GM18519 (cell line): Measurements from ENCODE around the gene ADCY6.

Source experiments
- ATAC-seq: cut with Tn5 transposase; IDR thresholded peaks from one replicate; pipeline ENCODE4 v1.9.1; 2021; ENCODE audit warnings: mild to moderate bottlenecking, moderate library complexity; ENCODE audit not compliant: unreplicated experiment, low FRiP score

The ADCY6 gene

DNA sequence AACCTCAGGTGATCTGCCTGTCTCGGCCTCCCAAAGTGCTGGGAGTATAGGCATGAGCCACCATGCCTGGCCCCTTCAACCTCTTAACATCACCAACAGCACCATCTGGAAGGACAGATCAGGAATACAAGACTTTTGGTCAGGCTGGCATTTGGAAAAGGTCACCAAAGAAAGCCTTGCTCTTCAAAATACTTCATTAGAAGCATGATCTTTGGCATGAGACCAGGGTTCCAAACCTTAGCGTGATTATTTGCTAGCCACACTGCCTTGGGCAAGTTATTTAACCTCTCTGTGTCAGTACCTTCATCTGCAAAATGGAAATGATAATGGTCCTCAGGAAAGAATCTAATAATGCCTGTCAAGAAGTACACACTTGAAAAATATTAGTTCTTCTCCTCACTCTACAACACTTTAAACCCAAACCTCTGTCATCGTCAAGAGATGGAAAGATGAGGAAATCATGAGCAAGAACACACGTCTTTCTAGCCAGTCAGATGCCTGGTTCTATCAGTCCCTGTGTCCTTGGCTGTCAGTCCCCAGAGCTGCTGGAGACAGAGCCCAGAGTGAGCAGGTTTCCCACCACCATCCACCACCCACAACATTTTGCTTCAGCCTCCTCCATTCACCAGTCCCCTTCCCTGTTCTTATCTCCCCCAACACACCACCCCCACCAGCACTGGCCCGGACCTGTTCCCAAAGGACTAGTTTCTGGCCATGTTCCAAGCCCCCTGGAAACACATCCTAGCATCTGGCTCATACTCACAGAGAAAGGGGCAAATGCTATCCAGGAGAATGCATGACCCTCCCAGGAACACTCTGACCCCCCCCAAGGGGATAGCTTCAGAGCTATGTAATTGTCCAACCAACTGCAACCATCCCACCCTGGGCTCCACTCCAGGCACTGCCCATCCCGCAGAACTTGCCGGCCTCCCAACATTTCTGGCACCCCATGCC, 2.0 kb downstream of the ADCY6 start:
- ATAC-seq, result no peak

DNA sequence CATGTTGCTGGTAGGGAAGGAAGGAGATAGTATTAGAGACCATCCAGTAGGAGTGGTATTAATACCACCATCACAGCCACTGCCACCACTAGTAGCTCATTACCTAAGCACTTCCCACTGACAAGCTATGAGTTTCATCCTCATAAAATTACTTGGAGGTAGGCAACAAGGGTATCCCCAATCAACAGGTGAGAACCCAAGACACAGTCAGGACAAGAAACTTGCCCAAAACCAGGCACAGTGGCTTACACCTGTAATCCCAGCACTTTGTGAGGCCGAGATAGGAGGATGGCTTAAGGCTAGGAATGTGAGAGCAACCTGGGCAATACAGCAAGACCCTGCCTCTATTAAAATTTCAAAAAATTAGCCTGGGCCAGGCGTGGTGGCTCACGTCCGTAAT, 5.5 kb downstream of the ADCY6 start:
- ATAC-seq, result no peak

DNA sequence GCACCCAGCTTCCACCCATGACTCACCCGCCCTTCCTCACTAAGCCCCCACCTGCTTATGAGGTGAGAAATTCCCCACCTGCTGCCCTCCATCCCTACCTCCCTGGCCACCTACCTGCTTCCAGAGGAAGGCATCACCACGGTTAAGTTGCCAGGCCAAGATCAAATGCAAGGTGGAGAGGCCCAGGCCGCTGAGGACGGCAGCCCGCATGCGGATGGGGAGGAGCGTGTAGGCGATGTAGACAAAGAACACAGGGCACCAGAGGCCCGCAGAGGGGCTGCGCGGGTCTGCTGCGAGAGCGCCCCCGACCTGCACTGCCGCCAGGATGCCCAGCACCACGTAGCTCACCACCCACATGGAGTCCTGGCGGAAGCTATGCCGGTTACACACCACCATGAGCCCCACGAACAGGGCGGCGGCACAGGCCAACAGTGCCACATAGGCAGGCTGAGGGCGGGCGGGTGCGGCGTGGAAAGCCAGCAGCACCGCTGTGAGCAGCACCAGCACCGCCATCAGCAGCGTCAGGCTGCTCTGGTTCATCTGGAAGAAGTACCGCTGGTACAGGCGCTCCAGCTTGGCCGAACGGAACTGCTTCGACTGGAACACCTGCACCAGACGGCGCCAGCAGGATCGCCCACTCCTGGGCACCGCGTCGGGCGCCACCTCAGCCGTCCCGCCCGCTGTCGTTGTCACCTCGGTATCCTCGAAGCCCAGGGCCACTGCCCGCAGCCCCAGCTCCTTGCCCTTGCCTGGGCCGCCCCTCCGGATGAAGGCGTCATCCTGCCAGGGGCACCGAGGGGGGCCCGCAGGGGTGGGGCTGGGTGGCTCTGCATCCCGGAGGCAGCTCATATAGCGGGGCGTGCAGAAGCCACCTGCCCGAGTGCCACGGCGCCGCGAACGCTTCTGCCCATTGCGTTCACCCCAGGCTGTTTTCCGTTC, 6.2 kb downstream of the ADCY6 start:
- no peak for ATAC-seq

DNA sequence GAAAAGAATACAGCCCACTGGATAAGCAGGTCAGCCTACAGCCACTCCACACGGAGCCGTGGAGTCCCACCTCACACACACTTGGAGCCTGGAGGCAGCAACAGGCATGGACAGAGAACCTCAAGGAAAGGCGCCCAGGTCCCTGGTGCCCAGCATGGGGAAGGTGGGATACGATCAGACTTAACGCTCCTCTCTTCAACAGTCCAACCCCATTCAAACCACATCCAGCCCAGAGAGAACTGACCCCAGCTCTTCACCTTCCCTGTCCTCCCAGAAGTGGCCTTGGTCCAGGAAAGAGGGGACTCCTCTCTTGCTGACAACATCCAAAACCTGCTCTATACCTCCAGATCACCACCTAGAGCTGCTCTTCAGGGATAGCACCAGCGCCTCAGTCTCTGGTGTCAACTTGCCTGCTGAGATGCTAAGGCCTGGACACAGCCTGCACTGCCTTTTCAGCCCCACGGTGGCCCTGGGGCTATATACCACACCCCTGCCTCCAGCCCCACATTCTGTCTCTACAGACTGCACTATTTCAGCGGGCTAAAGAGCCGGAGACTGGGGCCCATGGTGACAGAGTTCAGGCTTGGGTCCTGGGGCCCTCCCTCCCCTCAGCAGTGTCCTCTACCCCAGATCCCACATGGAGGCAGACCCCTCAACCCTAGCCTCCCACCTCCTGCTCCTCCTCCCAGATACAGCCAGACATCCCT, 7.0 kb downstream of the ADCY6 start:
- ATAC-seq, result no peak

DNA sequence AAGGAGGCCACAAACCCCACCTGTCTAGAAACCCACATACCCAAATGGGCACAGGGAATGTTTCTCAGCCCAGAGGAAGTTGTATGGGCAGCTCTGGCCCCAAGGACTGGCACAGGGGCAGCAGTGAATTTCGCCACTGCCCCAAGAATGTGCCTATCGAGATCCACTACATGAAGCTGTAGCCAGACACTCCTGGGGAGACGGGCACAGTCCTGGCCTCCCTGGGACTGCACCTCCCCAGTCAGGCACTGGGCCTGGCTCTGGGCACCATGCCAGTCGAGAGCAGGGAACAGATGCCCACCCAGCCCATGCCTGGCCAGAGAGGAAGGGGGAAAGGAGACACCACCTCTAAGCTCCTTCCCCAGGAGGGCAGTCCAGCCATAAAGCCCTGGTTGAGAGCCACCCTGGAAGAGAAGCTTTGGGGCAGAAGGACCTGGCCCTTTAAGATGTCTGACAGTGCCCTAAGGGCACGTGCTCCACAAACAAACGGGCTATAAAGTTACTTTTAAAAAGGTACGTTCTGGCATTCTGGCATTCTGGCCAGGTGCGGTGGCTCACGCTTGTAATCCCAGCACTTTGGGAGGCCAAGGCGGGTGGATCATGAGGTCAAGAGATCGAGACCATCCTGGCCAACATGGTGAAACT, 8.4 kb downstream of the ADCY6 start:
- no peak for ATAC-seq

DNA sequence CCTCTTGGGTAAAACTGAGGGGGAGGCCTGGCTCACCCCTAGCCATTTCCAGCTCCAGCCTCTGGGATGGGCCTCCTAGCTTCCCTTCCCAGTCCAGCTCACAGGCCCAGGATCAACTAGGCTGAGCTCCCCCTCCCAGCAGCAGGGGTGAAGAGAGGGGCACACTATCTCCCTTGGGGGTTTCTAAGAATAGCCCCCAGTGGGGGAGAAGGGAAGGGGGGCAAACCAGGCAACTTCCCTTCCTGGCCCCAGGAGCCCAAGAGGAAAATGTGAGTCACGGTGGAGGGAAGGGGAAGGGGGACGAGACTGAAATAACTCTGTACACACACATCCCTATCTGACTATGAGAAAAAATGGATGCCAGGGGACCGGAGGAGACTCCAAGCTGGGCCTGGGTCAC, 9.0 kb downstream of the ADCY6 start:
- ATAC-seq, result no peak

DNA sequence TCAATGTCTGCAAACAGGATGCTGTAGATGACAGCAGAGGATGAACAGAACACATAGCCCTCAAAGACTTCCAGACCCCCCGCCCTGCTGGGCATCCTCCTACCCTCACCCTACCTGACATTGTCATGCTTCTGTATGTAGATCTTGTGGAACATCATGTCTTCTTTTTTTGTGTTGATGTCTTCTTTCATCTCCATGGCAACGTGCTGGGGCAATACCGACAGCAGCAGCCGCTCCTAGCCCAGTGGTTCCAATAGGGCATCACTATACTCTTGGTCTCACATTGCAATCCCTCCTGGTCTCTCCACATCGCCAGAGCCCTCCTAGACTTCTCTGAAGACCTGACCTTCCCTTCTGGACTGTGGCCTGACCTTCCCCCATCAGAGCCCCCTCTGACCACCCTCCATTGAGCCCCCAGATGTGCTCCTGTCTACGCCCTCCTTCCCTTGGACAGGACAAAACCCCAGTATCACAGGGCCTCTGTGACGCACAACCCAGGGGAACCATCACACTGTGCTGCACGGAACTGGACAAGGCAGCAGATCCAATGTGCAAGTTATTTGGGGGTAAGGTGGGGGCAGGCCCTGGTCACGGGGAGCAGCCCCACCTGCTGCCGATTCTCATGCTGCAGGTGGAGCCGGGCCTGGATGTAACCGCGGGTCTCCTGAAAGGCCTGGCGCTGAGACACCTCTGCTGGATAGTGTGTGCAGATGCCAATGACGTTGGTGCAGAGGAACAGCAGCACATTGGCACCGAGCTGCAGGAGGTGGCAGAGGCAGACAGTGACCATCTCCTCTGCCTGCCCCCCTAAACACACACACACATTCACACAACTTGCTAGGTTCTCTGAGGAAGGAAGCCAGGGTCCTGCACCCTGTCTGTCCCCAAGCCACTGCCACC, 11.1 kb downstream of the ADCY6 start:
- no peak for ATAC-seq

DNA sequence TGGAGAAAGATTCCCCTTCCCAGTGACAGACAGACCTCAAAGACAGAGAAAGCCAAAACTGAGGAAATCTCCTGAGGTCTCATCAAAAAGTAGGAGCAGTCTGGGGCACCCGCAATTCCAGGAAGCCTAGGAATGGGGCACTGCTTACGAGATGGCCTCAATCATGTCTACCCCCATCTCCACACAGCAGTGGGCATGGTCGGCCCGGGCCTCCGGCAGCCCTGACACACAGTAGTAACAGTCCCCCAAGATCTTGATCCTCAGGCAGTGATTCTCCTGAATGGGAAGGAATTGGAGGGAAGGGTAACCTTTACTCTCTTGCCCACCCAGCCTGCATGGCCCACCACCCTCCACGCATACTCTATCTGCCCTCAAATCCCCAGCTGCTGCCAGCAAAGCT, 11.9 kb downstream of the ADCY6 start:
- ATAC-seq, result no peak

DNA sequence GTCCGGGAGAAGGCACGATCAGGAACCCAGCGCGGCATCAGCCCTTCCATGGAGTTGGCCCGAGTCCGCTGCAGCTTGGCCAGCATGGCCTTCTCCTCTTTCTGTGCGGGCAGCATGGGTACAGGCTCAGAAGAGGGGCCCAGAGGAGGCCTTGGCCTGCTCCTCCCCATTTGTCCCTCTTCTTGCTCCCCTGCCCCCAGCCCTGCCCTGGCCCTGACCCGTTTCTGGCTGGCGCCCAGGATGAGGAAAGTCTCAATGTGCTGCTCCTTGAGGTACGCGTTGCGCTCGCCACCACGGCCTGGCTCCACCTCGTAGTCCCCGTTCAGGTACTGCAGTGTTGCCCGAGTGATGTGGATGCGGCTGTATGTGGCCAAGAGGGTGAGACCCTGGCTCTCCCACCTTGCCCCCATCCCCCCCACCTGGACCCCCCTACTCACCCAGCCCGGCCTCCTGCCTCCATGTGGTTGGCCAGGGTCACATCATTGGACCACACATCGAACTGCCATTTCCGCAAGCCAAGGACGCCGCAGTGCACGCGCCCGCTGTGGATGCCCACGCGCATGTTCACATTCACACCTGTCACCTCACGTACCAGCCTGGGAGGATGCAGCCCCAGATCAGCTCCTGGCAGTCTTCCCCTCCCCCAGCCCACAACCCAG, 12.8 kb downstream of the ADCY6 start:
- no peak for ATAC-seq

DNA sequence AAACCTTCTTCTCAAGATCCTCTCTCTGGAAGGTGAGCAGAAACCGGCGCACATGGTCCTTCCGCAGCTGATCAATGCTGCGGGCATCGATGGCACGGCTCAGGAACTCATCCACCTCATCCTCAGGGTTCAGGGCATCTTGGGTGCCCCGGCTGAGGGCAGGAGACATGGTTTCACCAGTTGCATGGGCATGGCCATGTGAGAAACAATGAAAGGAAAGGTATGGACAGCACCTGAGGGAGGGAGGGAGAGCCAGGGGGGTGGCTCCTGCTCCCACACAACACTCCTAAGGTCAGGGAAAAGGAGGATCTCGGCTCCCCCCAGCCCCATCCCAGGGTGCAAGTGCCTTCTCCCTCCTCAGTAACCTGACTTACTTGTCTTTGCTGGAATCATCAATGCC, 13.6 kb downstream of the ADCY6 start:
- ATAC-seq, result no peak

DNA sequence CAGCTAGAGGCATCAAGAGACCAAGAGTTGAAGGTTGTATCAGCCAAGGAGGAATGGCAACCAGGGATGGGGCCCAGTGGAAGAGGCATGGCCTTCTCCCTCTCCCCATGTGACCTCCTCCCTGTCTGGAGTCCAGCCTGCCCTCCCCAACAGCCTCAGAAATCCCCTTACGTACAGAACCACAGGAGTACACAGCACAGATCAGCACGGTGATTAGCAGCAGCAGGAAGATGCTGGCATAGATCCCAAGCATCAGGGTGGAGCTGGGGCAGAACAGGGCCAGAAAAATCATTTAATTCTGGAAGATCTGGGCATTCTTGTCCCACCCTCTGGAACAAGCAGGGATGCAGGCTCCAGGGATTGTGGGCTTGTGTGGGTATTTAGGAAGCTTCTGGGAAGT, 14.4 kb downstream of the ADCY6 start:
- ATAC-seq, result no peak

DNA sequence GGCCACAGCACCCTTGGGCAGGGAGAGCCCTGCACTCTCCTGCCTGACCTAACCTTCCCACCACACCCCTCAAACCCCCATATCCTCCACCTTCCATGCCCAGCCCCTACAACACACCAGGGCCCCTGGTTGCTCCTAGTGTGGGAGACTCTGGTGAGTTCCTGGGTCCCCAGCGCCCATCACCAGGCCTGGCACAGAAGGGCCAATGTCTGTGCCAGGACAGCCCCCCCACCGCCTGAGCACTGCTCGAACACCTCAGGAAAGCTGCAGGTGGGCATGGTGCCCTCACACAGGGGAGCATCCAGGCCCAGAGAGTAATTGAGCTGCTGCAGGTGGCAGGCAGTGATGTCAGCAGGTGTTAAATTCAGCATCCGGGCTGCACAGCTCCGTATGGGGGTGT, 15.2 kb downstream of the ADCY6 start:
- ATAC-seq, result no peak

DNA sequence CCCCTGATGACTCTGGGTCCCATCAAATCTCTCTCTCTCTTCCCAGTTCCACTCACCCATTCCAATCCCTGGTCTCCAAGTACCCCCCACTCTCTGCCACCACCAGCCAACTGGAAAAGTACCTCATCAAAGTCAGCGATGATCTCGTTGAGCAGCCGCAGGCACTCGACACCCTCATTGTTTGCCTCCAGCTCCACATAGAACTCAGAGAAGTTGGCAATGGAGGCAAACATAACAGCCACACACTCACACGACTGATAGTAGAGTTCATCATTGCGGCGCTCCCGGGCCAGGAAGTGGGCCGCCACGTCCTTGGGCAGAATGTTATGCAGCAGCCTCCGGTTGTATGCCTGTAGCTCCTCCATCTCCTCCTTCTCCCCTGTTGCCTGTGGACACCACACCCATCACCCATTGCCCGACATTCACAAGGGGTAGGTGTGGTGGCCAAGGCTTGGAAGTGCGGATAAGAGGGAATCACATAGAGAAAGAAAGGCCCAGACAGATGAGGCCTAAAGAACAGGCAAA, 17.2 kb downstream of the ADCY6 start:
- ATAC-seq, result no peak

DNA sequence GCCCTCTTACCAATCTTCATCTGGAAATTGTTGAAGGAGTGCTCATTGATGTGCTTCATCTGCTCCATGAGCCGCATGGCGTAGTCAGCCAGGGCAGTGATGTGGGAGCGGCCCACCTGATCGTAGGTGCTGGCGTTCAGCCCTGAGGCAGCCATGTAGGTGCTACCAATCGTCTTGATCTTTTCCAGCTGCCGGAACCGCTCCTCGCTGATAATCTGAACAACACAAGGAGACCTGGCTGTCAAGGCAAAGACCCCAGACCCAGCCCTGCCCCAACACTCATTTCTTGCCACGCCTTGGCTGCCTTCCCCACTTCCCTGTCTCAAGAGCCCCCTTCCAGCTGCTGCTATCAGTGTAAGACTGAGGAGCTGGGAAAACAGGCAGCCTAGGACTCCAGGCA, 18.1 kb downstream of the ADCY6 start:
- no peak for ATAC-seq

DNA sequence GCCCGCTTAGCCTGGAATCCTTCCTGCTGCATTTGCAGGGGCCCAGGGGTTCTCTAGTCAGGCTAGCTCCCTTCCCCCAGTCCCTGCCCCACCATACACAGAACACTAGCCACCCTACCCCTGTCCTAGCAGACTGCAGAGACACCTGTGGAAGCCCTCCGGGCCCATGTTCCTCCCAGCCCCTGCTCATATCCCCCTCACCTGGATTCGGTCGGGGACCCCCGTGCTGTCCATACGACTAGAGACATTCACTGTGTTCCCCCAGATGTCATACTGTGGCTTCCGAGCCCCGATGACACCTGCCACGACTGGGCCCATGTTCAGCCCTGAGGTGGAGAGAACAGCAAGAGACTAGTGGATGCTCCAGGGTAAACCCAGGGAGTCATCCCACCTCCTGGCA, 20.2 kb downstream of the ADCY6 start:
- ATAC-seq, result no peak

DNA sequence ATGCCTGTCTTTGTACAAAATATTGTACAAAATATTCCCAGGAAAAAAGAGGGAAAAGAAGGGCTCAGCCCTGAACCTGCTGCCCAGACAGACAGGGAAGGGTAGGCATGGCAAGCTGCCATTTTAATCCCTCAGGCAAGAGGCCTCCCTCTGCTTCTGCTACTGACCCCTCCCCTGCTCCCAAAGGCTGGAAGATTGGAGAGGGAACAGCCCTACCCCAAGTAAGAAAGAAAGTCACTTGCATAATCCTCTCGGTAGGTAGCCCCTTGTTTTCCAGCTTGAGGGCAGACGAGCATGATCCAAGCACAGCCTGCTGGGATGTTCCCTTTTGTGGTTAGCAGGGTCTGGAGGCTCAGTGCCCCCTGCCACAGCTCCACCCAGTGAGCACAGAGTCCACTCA, 20.7 kb downstream of the ADCY6 start:
- ATAC-seq, result no peak

DNA sequence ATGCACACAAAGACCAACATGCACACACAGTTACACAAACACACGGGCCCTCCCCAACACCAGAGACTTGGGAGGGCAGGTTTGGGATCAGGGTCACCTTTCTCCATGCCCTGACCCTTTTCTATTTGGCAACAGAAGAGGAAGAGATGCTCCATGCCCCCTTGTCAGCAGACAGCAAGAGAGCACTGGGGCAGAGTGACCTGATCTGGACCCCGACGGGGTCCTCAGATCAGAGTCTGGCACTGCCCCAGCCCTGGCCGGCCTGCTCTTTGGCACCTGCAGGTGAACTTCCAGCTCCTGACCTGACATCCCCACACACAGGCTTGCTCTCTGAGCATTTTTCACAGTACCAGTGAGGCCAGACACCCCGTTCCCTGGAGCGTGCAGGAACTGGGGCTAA, 21.4 kb downstream of the ADCY6 start:
- ATAC-seq, result no peak

DNA sequence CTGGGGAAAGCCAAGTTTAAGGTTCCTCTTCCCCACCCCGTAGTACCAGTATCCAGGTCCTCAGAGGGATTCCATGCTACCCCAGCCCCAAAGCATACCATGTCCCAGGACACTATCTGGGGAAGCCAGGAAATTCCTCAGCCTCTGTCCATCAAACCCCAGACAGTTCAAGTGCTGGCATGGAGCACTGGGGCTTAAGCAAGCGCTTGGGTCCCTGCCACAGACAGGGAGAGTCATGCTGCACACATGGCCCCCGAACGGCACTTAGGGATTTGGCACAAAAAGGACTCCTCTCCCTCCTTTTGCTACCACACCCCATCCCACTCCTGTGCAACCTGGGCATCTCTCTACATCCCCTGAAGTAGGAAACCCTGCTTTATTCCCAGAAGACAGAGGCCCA, 21.8 kb downstream of the ADCY6 start:
- ATAC-seq, result no peak

DNA sequence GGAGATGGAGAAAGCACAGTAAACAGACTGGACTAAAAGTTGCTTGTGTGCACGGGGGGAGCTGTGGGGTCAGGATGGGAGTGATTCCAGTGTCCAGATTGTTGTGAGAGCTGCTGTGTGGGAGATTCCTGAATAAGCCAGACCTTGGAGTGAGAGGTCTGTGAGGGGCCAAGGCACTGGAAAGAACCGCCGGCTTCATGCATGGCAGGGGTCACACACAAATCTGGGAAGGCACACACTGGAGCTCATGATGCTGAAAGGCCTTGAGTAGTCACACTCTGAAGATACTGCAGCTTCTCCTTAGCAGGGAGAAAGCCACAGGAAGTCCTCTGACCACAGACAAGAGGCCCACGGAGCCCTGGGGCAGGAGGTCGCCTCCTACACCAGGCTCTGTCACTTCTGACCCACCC, 23.1 kb downstream of the ADCY6 start:
- no peak for ATAC-seq
